ENCODE data around the gene ACTR3C.

ACTR3C gene

DNA sequence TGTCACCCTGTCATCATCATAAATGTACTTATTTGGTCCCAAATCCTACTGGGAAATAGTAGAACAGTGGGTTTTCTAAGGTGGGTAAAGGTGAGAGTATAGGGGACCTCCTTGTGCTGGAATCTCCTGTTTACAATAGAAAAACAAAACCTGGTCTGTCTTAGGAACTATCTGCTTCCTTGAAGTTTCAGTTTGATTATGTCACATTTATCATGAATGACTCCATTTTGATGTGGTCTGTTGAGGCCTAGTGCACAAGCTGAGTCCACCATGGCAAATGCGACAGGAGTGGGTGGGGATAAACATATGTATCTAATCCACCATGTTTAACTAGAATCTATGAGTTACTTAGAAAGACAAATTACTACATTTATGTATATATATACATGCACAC is 32.3 kb upstream of the ACTR3C start:
- Histone ChIP-seq H3K9me3 (ENCODE audit: low read length) (no peaks in the 10 kb centered on the region), H3K36me3 (ENCODE audit: insufficient read depth, low read length) (no peaks in the 10 kb centered on the region), H3K4me1 (ENCODE audit: insufficient read depth, low read length) (no peaks in the 10 kb centered on the region), H3K4me3 (ENCODE audit: low read length) (no peak overlapping the region), H2AFZ (ENCODE audit: low read depth, low read length) (no peak overlapping the region), H3K27me3 (ENCODE audit: insufficient read depth, low read length) (no peaks in the 10 kb centered on the region)

DNA sequence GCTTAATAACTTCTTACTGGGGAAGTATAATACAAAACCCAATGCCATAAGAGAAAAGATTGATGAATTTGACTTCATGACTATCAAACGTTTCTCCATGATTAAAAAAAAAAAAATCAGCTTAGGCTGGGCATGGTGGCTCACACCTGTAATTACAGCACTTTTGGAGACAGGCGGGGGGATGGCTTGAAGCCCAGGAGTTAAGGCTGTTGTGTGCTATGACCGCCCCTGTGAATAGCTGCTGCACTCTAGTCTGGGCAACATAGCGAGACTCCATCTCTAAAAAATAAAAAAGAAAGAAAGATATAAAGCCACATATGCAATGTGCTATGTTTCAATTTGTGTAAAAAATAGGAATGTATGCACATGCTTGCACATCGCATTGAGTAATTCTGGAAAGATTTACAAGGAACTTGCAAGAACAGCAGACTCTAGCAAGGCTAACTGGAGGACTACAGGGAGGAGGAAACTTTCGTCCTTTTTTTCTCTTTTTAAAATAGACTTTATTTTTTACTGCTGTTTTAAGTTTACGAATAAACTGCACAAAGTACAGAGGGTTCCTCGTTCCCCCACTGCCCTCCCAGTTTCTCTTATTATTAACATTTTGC is 28.3 kb upstream of the ACTR3C start:
- Histone ChIP-seq H3K9me3 (ENCODE audit: low read length) (peaks cover 2% of the 10 kb centered on the region), H3K4me1 (ENCODE audit: insufficient read depth, low read length) (no peaks in the 10 kb centered on the region), H3K36me3 (ENCODE audit: insufficient read depth, low read length) (no peaks in the 10 kb centered on the region), H2AFZ (ENCODE audit: low read depth, low read length) (no peak overlapping the region), H3K27me3 (ENCODE audit: insufficient read depth, low read length) (no peaks in the 10 kb centered on the region), H3K4me3 (ENCODE audit: low read length) (no peak overlapping the region)

DNA sequence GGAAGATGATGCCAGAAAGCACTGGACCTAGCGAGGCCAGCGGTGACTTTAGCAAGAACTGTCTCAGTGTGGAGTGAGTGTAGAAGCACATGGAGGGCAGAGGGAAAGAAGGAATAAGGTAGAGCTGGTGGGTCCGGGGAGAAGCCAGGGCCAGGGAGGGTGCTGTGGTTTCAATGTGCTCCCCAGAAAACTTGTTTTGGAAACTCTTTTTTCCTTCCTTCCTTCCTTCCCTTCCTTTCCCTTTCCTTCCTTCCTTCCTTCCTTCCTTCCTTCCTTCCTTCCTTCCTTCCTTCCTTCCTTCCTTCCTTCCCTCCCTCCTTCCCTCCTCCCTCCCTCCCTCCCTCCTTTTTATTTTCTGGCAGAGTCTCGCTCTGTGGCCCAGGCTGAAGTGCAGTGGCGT is 23.6 kb upstream of the ACTR3C start:
- Histone ChIP-seq H3K36me3 (ENCODE audit: insufficient read depth, low read length) (no peaks in the 10 kb centered on the region), H3K27me3 (ENCODE audit: insufficient read depth, low read length) (no peaks in the 10 kb centered on the region), H3K4me3 (ENCODE audit: low read length) (no peak overlapping the region), H3K9me3 (ENCODE audit: low read length) (peaks cover 5% of the 10 kb centered on the region), H3K4me1 (ENCODE audit: insufficient read depth, low read length) (peaks cover 3% of the 10 kb centered on the region), H2AFZ (ENCODE audit: low read depth, low read length) (no peak overlapping the region)

DNA sequence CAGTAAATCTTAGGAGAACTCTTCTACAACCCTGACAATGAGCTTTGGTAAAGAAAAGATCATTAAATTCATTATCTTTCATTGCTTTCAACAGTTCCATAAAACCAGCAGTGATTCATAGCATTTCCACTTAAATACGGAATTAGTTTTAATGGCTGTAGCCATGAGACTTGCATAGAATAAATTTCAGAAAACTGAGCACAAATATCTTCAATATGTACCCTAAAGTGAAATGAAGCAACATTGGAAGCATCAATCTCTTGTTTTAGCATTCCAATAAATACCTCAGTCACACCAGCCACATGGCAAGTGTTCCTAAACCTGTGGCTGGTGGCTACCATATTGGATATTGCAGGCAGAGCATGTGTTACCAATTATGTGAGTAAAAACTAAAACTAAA is 21.7 kb upstream of the ACTR3C start:
- no peaks in the 10 kb centered on the region for H3K27me3 ChIP-seq (ENCODE audit: insufficient read depth, low read length)
- H3K36me3 ChIP-seq (ENCODE audit: insufficient read depth, low read length) = no peaks in the 10 kb centered on the region
- no peak overlapping the region for H2AFZ ChIP-seq (ENCODE audit: low read depth, low read length)
- no peak overlapping the region for H3K4me3 ChIP-seq (ENCODE audit: low read length)
- H3K9me3 ChIP-seq (ENCODE audit: low read length) = peaks cover 5% of the 10 kb centered on the region
- H3K4me1 ChIP-seq (ENCODE audit: insufficient read depth, low read length) = peaks cover 7% of the 10 kb centered on the region

DNA sequence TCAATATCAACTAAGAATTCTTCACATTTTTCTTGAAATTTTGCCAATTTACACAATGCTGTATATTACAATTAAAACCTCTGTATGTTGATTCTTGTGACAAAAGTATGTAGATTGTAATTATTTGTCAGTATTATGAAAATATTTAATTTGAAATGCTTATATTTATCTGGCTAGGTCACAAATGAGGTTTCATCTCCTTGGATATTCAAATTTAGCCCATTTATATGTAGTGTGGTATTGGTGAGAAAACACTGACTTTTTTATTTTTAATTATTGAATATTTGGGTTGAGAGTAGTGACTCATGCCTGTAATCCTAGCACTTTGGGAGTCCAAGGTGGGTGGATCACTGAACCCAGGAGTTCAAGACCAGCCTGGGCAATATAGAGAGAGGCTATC is 21.0 kb upstream of the ACTR3C start:
- Histone ChIP-seq H3K9me3 (ENCODE audit: low read length) (peaks cover 5% of the 10 kb centered on the region), H3K36me3 (ENCODE audit: insufficient read depth, low read length) (no peaks in the 10 kb centered on the region), H2AFZ (ENCODE audit: low read depth, low read length) (no peak overlapping the region), H3K27me3 (ENCODE audit: insufficient read depth, low read length) (no peaks in the 10 kb centered on the region), H3K4me3 (ENCODE audit: low read length) (no peak overlapping the region), H3K4me1 (ENCODE audit: insufficient read depth, low read length) (peaks cover 7% of the 10 kb centered on the region)

DNA sequence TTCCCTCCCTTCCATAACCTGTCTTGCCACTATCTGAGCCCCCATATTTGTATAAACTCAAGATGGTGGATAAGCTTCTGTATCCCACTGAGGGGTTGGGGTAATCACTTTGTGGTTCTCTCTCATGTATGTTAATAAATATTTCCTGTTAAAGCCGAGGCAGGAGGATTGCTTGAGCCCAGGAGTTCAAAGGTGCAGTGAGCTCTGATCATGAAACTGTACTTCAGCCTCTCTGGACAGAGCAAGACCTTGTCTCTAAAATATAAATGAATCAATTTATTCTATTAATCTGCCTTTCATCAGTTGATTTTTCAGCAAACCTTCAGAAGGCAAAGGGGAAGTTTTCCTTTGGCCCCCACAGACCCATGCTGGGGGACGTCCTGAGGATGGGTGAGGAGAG is 19.9 kb upstream of the ACTR3C start:
- H3K4me3 ChIP-seq (ENCODE audit: low read length) = no peak overlapping the region
- H3K27me3 ChIP-seq (ENCODE audit: insufficient read depth, low read length) = no peaks in the 10 kb centered on the region
- peaks cover 3% of the 10 kb centered on the region for H3K9me3 ChIP-seq (ENCODE audit: low read length)
- H3K4me1 ChIP-seq (ENCODE audit: insufficient read depth, low read length) = peaks cover 7% of the 10 kb centered on the region
- H3K36me3 ChIP-seq (ENCODE audit: insufficient read depth, low read length) = no peaks in the 10 kb centered on the region
- H2AFZ ChIP-seq (ENCODE audit: low read depth, low read length) = no peak overlapping the region

DNA sequence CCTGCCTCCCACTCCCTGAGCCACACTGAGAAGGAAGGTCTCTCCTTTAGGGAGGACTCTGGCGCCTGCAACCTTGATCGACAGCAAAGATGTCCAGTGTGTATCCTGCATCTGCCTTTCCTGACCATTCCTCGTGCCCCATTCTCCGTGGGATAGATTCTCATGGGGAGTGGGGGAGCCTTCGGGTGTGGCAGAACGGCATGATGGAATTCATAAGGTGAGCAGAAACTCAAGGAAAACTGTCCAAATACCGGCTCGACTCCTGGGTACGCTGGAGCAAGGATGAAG is 18.7 kb upstream of the ACTR3C start:
- peaks cover 3% of the 10 kb centered on the region for H3K9me3 ChIP-seq (ENCODE audit: low read length)
- peak overlapping the region; percentile 39 for H2AFZ ChIP-seq (ENCODE audit: low read depth, low read length)
- peak overlapping the region; percentile 33 for H3K4me3 ChIP-seq (ENCODE audit: low read length)
- no peaks in the 10 kb centered on the region for H3K27me3 ChIP-seq (ENCODE audit: insufficient read depth, low read length)
- H3K4me1 ChIP-seq (ENCODE audit: insufficient read depth, low read length) = peaks cover 9% of the 10 kb centered on the region
- no peaks in the 10 kb centered on the region for H3K36me3 ChIP-seq (ENCODE audit: insufficient read depth, low read length)

DNA sequence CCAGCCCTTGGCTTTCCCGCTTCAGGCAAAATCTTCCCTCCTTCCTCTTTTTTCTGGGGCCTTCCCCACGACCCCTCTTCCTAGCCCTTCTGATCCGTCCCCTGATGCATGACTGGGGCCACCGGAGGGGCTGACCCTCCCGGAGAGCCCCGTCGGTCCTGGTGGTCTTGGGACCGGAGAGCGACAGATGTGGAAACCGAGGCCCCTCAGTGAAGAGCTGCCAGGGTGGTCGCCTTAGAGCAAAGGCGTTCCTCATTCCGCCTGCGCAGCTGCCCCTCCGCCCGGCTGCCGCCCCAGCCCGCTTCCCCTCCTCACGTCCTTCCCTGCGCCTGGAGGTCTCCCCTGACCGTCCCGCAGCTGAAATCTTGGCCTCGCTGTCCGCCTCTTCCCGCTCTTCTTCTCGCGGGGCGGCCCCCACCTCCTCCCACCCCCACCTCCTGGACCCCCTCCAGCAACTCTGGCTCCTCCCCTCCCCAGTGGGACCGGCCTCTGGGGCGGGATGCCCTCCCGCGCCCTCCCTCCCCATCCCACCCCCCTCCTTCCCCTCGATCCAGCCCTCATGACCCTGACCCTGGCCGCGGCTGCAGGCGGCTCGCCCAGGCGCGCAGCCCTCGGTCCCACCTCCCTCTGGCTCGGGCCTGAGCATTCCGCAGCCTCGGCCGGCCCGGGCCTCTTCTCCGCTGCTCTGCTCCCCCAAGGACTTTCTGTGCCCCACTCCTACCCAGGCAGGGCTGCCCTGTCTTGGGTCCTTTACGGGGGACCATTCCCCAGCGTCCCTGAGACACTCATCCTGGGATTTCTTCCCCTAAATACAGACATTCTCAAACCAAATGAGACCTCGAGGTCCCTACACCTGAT is 18.1 kb upstream of the ACTR3C start, which contains the start of gene RARRES2:
TSS of gene RARRES2 (minus strand) at position 367 of the 858 bp plus-strand sequence. CDS start 1,020 bp downstream, outside the sequence.
- Histone ChIP-seq H3K4me3 (ENCODE audit: low read length) (peak within 1 kb of the TSS; percentile 44), H2AFZ (ENCODE audit: low read depth, low read length) (peak within 1 kb of the TSS; percentile 39), H3K27me3 (ENCODE audit: insufficient read depth, low read length) (no peaks in the 10 kb centered on the region), H3K4me1 (ENCODE audit: insufficient read depth, low read length) (peaks cover 9% of the 10 kb centered on the region), H3K36me3 (ENCODE audit: insufficient read depth, low read length) (no peaks in the 10 kb centered on the region), H3K9me3 (ENCODE audit: low read length) (peaks cover 3% of the 10 kb centered on the region)

DNA sequence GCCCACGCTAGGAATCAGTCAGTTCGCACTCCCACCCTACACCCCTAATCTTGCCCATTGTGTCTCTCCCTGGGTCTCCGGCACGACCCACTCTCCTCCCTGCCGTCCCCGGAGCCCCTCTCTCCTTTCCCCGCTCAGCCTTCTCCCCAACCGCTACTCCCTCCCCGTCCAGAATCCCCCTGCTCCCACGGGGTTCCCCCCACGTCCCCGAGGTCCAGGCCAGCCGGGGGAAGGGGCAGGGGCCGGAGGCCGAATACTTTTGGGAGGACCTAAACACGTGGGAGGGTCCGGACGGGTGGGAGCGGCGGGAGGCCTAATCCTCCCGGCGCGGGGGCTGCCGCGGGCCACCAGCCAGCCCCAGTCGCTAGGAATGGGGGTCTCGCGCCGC is 17.5 kb upstream of the ACTR3C start:
- peak overlapping the region; percentile 44 for H3K4me3 ChIP-seq (ENCODE audit: low read length)
- H3K27me3 ChIP-seq (ENCODE audit: insufficient read depth, low read length) = no peaks in the 10 kb centered on the region
- peaks cover 9% of the 10 kb centered on the region for H3K4me1 ChIP-seq (ENCODE audit: insufficient read depth, low read length)
- no peaks in the 10 kb centered on the region for H3K36me3 ChIP-seq (ENCODE audit: insufficient read depth, low read length)
- H2AFZ ChIP-seq (ENCODE audit: low read depth, low read length) = peak overlapping the region; percentile 29
- H3K9me3 ChIP-seq (ENCODE audit: low read length) = peaks cover 3% of the 10 kb centered on the region

DNA sequence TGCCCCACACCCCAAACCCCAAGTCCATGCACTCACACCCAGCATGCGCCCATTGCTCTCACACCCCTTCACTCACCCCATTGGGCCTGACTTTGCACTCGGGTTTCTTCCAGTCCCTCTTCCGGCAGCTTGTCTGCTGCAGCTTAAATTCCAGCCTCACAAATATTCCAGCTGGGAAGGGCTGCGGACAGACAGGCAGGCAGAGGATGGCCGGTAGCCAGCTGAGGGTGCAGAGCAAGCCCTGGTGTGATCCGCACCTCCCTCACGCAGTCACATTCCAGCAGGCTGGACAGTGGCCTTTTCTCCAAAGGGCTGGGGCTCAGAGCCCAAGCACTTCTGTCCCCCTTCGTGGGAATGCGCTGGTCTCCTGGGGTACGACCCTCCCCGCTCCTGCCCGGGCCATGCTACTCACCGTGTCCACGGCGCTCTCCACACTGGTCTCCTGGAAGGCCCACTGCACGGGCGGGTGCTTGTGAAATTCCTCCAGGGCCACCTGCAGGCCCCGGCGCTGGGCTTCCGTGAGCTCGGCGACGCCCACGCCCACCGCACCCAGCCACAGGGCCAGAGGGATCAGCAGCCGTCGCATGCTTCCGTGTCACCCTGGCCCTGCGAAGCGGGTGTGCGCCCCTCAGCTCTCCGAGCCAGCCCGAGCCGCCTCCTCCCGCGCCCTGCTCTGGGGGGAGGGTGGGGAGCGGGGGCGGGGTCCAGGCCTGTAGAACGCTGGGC is 16.8 kb upstream of the ACTR3C start:
- Histone ChIP-seq H3K27me3 (ENCODE audit: insufficient read depth, low read length) (no peaks in the 10 kb centered on the region), H3K4me1 (ENCODE audit: insufficient read depth, low read length) (peaks cover 9% of the 10 kb centered on the region), H3K4me3 (ENCODE audit: low read length) (no peak overlapping the region), H3K9me3 (ENCODE audit: low read length) (peaks cover 3% of the 10 kb centered on the region), H2AFZ (ENCODE audit: low read depth, low read length) (no peak overlapping the region), H3K36me3 (ENCODE audit: insufficient read depth, low read length) (no peaks in the 10 kb centered on the region)

DNA sequence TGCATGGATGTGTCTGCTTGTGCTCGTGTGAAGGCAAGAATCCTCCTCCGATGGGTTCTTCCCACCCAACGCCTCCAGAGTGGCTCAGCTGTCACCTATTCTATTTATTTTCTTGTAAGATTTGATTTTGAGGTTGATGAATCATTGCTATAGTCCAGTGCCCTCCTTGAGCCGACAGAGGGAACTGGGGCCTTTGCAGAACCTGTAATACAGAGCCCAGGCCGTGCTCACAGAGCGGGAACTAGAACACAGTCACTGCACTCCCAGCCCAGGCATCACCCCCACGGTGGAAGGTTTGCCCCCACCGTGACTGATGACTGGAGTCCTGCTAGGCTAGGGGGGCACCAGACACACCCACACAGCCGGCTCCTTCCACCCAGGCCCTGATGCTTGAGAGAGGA is 16.1 kb upstream of the ACTR3C start:
- Histone ChIP-seq H2AFZ (ENCODE audit: low read depth, low read length) (no peak overlapping the region), H3K27me3 (ENCODE audit: insufficient read depth, low read length) (no peaks in the 10 kb centered on the region), H3K9me3 (ENCODE audit: low read length) (peaks cover 3% of the 10 kb centered on the region), H3K4me3 (ENCODE audit: low read length) (no peak overlapping the region), H3K4me1 (ENCODE audit: insufficient read depth, low read length) (peaks cover 9% of the 10 kb centered on the region), H3K36me3 (ENCODE audit: insufficient read depth, low read length) (no peaks in the 10 kb centered on the region)

DNA sequence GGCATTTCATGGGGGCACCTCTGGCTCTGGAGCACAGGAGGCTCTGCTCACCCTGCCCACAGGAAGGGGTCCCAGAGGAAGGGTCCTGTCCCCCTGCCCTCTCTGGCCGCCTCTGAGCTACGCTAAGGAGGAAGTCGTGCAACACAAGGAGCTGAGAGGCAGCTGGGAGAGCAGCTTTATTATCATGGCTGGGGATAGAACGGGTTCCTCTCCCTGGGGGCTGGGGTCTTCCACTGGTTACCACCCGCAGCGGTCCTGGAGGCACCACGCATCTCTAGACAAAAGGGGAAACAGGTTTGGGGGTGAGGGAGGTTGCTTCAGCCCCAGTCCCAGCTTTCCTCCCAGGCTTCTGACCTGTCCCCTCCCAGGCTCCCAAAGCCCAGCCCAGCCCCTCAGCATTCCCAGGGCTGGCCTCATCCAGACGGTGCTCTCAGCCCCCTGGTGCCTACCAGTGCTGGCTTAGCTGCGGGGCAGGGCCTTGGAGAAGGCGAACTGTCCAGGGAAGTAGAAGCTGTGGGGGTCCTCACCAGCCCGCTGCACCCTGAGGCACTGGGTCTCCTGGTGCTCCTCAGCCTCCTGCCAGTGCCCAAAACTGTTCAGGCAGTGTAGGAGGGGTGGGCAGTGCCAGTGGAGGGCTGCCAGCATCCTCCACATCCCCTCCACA is 15.0 kb upstream of the ACTR3C start:
- no peak overlapping the region for H3K4me3 ChIP-seq (ENCODE audit: low read length)
- no peak overlapping the region for H2AFZ ChIP-seq (ENCODE audit: low read depth, low read length)
- H3K9me3 ChIP-seq (ENCODE audit: low read length) = no peaks in the 10 kb centered on the region
- peaks cover 9% of the 10 kb centered on the region for H3K4me1 ChIP-seq (ENCODE audit: insufficient read depth, low read length)
- no peaks in the 10 kb centered on the region for H3K36me3 ChIP-seq (ENCODE audit: insufficient read depth, low read length)
- H3K27me3 ChIP-seq (ENCODE audit: insufficient read depth, low read length) = no peaks in the 10 kb centered on the region

DNA sequence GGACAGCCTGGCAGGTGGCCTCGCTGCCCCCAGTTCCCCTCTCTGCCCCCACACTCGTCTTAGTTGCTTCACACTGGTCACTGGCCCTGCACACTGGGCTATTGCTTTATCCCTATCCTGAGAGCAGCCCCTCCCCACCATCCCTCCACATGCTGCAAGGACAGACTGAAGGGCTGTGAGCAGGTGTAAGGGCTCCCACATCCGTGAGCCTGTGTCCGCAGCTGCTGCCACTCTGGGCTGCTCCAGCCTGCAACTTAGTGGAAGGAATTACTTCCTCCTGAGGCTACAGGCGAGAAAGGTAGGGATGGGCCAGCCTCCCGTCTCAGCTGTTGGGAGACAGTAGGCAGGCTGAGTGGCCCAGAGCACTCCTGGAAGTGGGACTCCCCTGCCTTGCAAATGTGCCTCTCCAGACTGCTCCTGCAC is 14.3 kb upstream of the ACTR3C start:
- Histone ChIP-seq H2AFZ (ENCODE audit: low read depth, low read length) (no peak overlapping the region), H3K4me3 (ENCODE audit: low read length) (no peak overlapping the region), H3K27me3 (ENCODE audit: insufficient read depth, low read length) (no peaks in the 10 kb centered on the region), H3K36me3 (ENCODE audit: insufficient read depth, low read length) (no peaks in the 10 kb centered on the region), H3K9me3 (ENCODE audit: low read length) (no peaks in the 10 kb centered on the region), H3K4me1 (ENCODE audit: insufficient read depth, low read length) (peaks cover 9% of the 10 kb centered on the region)

All from neuron (in vitro differentiated cells).